ENCODE results near the gene RARA.
"Not testable (repeated sequence)": the region's sequence is repeated elsewhere in the genome, so short reads cannot be mapped to it uniquely, and the experiment has no call there.

GRCh38 chr17:40367728-40368127, 58.7 kb downstream of the RARA start:
- not testable (repeated sequence) for TF ChIP-seq CTCF, POLR2A (IDR thresholded peaks at IDR 0.05)

Data from right lobe of liver (tissue), 4 donors.